GM21515 (cell line): ENCODE results near the gene TREH.

Source experiments
- ATAC-seq: cut with Tn5 transposase; IDR thresholded peaks from one replicate; pipeline ENCODE4 v1.9.1; 2021; ENCODE audit not compliant: unreplicated experiment

Gene TREH

DNA sequence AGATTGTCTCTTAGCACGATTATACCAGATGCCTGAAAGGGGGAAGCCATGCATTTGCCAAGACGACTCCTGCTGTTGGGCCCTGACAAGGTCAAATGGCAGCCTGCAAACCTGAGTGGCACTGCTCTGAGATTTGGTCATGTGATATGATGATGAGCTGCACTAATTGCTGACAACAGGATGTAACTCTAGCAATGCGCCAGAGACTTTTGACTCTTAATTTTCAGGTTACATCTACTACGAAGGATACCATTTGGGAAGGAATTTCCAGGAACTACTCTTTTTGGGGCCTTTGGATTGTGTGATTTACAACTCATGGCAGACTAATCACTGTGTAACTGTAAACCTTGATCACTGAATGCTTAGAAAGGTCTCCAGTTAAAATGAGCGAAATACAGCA, 13.1 kb downstream of the TREH start:
- ATAC-seq = no peak

- ATAC-seq = no peak
These were observed 15.5 kb downstream of the TREH start for GRCh38 chr11:118663902-118664301.

GRCh38 chr11:118663381-118663780, 16.1 kb downstream of the TREH start:
- ATAC-seq = no peak

- no peak for ATAC-seq
These were observed 16.8 kb downstream of the TREH start for GRCh38 chr11:118662401-118663271.

DNA sequence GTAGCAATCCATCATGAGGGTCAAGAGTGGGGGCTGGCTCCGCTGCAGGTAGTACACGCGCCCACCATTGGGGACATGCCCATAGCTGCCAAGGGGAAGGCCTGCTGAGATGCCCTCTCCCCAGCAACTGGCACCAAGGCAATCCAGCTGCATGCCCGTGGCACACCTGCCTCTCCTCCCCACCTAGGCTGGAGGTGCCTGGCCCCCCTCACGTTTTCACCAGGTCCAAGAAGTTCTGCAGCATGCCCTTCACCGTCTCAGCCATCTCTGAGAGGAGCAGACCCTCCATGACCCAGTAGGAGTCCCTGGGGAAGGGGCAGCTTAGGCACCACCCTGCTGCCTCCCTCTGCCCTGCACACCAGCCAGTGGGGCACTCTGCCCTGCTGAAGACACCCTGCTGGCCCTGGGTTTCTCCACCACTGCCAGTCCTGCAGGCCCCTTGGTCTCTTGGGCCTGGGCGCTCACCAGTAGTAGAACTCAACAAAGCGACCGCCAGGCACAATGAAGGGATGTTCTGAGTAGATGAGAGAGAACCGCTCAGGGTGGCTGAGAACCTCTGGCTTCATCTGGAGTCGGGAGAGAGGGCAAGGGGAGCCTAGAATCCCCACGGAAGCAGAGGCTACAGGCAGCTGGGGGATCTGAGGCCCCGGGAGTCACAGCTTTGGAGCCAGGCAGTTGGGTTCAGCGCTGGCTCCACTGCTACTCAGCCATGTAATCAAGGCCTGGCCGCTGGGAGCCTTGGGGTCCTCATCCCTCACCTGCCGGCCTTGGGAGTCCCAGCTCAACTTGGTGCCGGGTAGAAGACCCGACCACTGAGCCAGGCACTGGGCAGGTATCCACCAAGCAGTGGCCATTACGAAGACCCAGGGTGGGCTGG, 17.8 kb downstream of the TREH start:
- ATAC-seq = no peak

GRCh38 chr11:118660681-118661424, 18.6 kb downstream of the TREH start:
- ATAC-seq = no peak

DNA sequence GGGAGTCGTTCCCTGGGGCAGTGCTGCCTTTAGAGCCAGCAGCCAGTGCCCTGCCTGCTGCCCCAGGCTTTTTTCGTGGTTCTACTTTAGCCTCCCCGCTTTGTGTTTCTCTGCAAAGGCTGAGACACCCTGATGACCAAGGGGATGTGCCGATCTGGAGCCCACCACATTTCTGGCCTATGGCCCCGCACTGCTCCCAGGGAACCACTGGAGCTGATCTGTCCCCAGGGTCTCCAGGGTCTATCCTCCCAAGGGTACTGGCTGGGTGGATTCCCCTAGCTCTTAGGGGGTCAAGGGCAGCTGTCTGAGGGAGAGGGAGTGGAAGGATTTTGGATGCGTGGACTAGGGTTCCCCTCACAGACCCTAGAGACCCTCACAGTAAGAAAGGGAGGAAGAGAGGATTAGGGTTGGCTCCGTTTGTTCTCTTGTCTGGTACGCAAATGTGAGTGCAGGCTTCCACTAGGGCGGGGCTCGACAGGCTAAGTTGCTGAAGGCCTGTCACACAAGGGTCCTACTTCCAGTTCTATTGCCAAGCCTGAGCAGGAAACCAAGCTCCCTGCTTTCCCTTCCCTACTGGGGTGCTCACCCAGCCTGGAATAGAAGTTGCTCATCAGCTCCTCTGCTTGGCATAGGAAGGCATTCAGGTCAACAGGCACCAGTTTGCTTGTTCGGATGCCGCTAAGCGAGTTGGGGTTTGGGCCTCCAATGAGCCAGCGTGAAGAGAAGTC, 19.3 kb downstream of the TREH start:
- no peak for ATAC-seq

GRCh38 chr11:118659314-118659952, 20.0 kb downstream of the TREH start:
- peak; percentile 71 for ATAC-seq

DNA sequence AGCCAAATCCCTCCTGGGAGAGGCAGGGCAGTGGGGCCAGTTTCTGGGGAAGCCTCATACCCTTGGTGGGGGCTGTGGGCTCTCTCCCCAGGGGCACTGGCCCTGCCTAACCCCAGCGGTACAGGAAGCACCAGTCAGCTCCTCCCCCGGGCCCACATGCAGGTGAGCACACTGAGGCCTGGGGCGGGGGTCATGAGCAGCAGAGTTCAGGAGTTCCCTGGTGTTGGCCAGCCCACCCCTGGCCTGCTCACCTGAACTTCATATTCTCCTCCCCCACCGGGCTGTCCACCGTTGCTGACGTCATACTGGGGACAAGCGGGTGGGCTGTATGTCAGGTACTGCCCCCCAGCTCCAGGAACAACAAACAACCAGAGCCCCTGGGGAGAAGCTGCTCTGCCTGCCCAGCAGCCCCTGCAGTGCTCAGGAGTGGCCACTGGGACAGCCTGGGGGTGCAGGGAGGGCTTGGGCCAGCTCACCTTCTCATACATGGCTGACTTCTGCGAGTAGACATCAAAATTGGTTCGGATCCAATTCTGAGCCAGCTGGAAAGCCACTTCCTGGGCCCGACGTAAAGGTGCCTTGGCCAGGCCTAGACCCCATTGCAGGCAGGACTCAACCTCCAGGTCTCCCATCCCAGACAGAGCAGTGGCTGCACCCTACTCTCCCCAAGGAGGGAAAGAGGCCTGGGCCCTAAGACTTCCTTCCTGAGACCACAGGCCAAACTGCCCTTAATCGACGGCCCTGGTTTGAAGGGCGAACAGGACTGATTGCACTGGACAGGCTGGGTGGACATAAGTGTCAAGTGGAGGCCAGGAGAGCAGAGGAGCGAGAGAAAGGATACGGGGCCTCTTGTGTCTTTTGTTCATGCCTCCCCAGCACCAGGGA, 20.8 kb downstream of the TREH start:
- no peak for ATAC-seq

GRCh38 chr11:118657709-118658428, 21.6 kb downstream of the TREH start:
- no peak for ATAC-seq

- ATAC-seq = no peak
These were observed 22.2 kb downstream of the TREH start for GRCh38 chr11:118657238-118657637.

- no peak for ATAC-seq
These were observed 22.8 kb downstream of the TREH start for GRCh38 chr11:118656563-118657165.

- no peak for ATAC-seq
These were observed 23.8 kb downstream of the TREH start for GRCh38 chr11:118655486-118656190.

GRCh38 chr11:118653684-118654390, 25.6 kb downstream of the TREH start:
- no peak for ATAC-seq

DNA sequence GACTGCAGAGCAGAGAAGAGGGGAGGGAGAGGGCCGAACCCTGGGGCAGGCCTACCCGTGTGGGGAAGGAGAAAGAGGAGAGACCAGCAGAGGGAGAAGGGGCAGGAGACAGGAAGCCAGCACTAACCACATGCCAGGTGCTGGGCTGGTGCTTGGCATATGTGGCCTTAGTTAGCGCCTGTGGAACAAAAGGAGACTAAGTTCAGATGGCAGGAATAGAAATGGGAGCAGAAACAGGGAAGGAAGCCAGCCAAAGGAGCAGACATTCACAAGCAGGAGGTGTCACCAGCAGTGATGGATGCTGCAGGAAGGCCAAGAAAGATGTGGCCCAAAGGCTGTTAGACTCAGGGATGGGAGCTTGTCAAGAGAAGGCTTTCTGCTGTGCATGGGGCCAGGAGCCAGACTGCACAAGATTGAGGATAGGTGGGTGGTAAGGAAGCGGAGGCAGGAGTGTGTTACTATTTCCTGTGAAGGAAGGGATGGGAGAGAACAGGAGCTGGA, 26.7 kb downstream of the TREH start:
- no peak for ATAC-seq

- ATAC-seq = no peak
These were observed 27.6 kb downstream of the TREH start for GRCh38 chr11:118651820-118652219.

GRCh38 chr11:118650366-118650765, 29.1 kb downstream of the TREH start:
- no peak for ATAC-seq
